ENCODE data around the gene WRNIP1. TPM values are rescaled to one million over a fixed set of nuclear protein-coding genes. Genes with fewer than 3 reads are reported as not detected.

WRNIP1 gene
- total and polyA plus RNA-seq, 2 of the 4 experiments (the other 2 are of a cell fraction) = 43.7 to 47.1 TPM

- H2BK15ac ChIP-seq (ENCODE audit: low read depth, low read length) = no peak overlapping the region
- H4K20me1 ChIP-seq (ENCODE audit: insufficient read depth, low read length) = peaks cover 28% of the 10 kb centered on the region
- DNase-seq = peak; percentile 70
- peak overlapping the region; percentile 86 for H3K27ac ChIP-seq (ENCODE audit: insufficient read depth, low read length)
- H3K36me3 ChIP-seq (ENCODE audit: control insufficient read depth, insufficient read depth, low read length) = no peaks in the 10 kb centered on the region
- ChIA-PET CTCF (interaction anchor here (1.3 kb wide), 1 partner anchor 26 kb away, joined by 5 read pairs; no protein-coding TSS in a partner anchor), POLR2A (ENCODE audit: unreplicated experiment) (interaction anchor here (0.6 to 1.2 kb wide), 3 partner anchors 59 to 1873 kb away, joined by 3 to 7 read pairs (median 3); partner anchors contain the start of gene RIPK1)
- peaks cover 14% of the 10 kb centered on the region for H3K4me1 ChIP-seq (ENCODE audit: control insufficient read depth, insufficient read depth, low read length)
- H2BK20ac ChIP-seq (ENCODE audit: low read depth, low read length) = no peak overlapping the region
- 0% methylated on average over 10 of the region's 45 CpGs; no CpG with 5 or more reads in 1 of the 2 experiments for WGBS, 2 experiments (ENCODE audit: extremely low coverage in 2 of 2, insufficient read length in 1 of 2)
- H4K8ac ChIP-seq (ENCODE audit: low read depth in 2 of 2, low read length in 2 of 2) = peak overlapping the region; percentile 82 to 96
- H3K56ac ChIP-seq (ENCODE audit: extremely low read depth, insufficient read depth, low read length) = peak overlapping the region; percentile 85
- H3K4ac ChIP-seq (ENCODE audit: low read depth, low read length) = peak overlapping the region; percentile 70
- TF ChIP-seq RAD21 (IDR thresholded peaks at IDR 0.05; ENCODE audit: low read length) (no peak), CEBPB (IDR thresholded peaks at IDR 0.05; ENCODE audit: low read depth, low read length) (0 out of 2 replicates have a peak, but pooled peaks have one; percentile 4), POLR2A (IDR thresholded peaks at IDR 0.05; ENCODE audit: low read depth, low read length) (peak; percentile 93)
- peak overlapping the region; percentile 26; the same call in 1 of the 2 replicates for H4K91ac ChIP-seq (ENCODE audit: insufficient read depth, low read depth, low read length)
- intact Hi-C loops (cut with micrococcal nuclease) = loop anchor here (2.0 to 10.0 kb wide), 2 partner anchors 26 to 220 kb away; no protein-coding TSS in a partner anchor
- H3K9me3 ChIP-seq (ENCODE audit: control insufficient read depth, insufficient read depth, low read length) = no peaks in the 10 kb centered on the region
- H3K18ac ChIP-seq (ENCODE audit: low read depth, low read length) = peak overlapping the region; percentile 62; the same call in 1 of the 2 replicates
- peak overlapping the region; percentile 95 for H3K4me2 ChIP-seq (ENCODE audit: low read depth, low read length)
- ATAC-seq (ENCODE audit: low read depth) = peak; percentile 83
- H3K9ac ChIP-seq (ENCODE audit: low read depth, low read length) = peak overlapping the region; percentile 84
- H2AFZ ChIP-seq (replicated peaks; ENCODE audit: low read length, poor library complexity) = peak overlapping the region; percentile 90
- no TSS peak for BruUV-seq (replicated peaks)
- H4K5ac ChIP-seq (ENCODE audit: low read depth, low read length) = peak overlapping the region; percentile 84
- H3K4me3 ChIP-seq (ENCODE audit: insufficient read depth, low read depth, low read length) = peak overlapping the region; percentile 70
- in situ Hi-C loops (cut with MboI; ENCODE audit: low sequenced_read_pairs) = no loop called here
- peak overlapping the region; percentile 51 for H2AK9ac ChIP-seq (replicated peaks; ENCODE audit: low read depth, low read length, poor library complexity)
- peak overlapping the region; percentile 83 for H3K14ac ChIP-seq (replicated peaks; ENCODE audit: low read depth, low read length)
- peak overlapping the region; percentile 77 for H2BK5ac ChIP-seq (ENCODE audit: low read depth, low read length, poor library complexity, severe bottlenecking)
- H3K27me3 ChIP-seq (ENCODE audit: control insufficient read depth, insufficient read depth, low read length) = no peaks in the 10 kb centered on the region
- H3K79me1 ChIP-seq (ENCODE audit: low read depth in 1 of 2, low read length in 2 of 2) = peaks cover 2 to 29% of the 10 kb centered on the region in 2 experiments; a peak in 3 of 4 replicates
- H3K23ac ChIP-seq (ENCODE audit: low read depth, low read length) = peak overlapping the region; percentile 55
- peaks cover 13% of the 10 kb centered on the region for H3K9me1 ChIP-seq (ENCODE audit: insufficient read depth, low read length)
- 0 out of 2 replicates have a peak overlapping the region, but pooled peaks have one; percentile 12 for H2AK5ac ChIP-seq (ENCODE audit: low read depth, low read length)
- 0 out of 2 replicates have a peak overlapping the region, but pooled peaks have one; percentile 21 for H2BK120ac ChIP-seq (ENCODE audit: low read depth, low read length)
- dilution Hi-C loops (cut with HindIII; ENCODE audit: low sequenced_read_pairs, unreplicated experiment) = no loop called here
These were observed 505 bp upstream of the WRNIP1 start for GRCh38 chr6:2764610-2765165.

Measured in IMR-90 (cell line).